ENCODE measurements around the gene DPEP2. TPM values are rescaled to one million over a fixed set of nuclear protein-coding genes. Genes with fewer than 3 reads are reported as not detected.
A peak's percentile ranks its signal among the peaks of the same experiment; 100 is the strongest.
"Not testable (repeated sequence)": the region's sequence is repeated elsewhere in the genome, so short reads cannot be mapped to it uniquely, and the experiment has no call there.

DPEP2 gene
- total RNA-seq, result 1 to 10 TPM in 2 of 4 donors, under 1 TPM in 1, not detected in 1; 0.18 to 6.2 (median 4.0) TPM

- H3K9me3 ChIP-seq; H3K36me3 ChIP-seq; H3K27me3 ChIP-seq; DNase-seq; intact Hi-C loops (cut with DNase I): not testable (repeated sequence)
- H3K4me3 ChIP-seq, result peak within 1 kb of the TSS in 2 of 4 donors; percentile 18 to 39
- TF ChIP-seq POLR2A (IDR thresholded peaks at IDR 0.05), result peak in 1 of 4 donors; percentile 33
- peak within 1 kb of the TSS in 3 of 4 donors; percentile 38 to 68 (median 56) for H3K27ac ChIP-seq
- H3K4me1 ChIP-seq, result peaks cover 0 to 11% (median 0%) of the 10 kb centered on the region in 3 donors
- 69 to 78% methylated on average over 9 of the region's 18 CpGs for WGBS, 2 donors
These were observed at the start of gene DPEP2 for GRCh38 chr16:67998779-67999688. DPEP2 (minus strand) TSS chr16:67999484; CDS start chr16:67993212, 6,272 bp downstream.

- WGBS, 2 donors, result 76 to 78% methylated on average over 2 of the region's 2 CpGs
- Histone ChIP-seq H3K36me3 (peaks cover 3 to 79% (median 23%) of the 10 kb centered on the region in 3 donors), H3K4me3 (no peak overlapping the region), H3K4me1 (no peaks in the 10 kb centered on the region), H3K27me3 (no peaks in the 10 kb centered on the region), H3K27ac (peak overlapping the region in 1 of 4 donors; percentile 48), H3K9me3 (no peaks in the 10 kb centered on the region)
- DNase-seq, result no peak
- TF ChIP-seq POLR2A (IDR thresholded peaks at IDR 0.05) (no peak), CTCF (IDR thresholded peaks at IDR 0.05) (no peak)
- intact Hi-C loops (cut with DNase I), result no loop called here
These were observed 48.7 kb upstream of the DPEP2 start for GRCh38 chr16:68047987-68048386.

GRCh38 chr16:68046106-68046505, 46.8 kb upstream of the DPEP2 start:
- no peak for DNase-seq
- Histone ChIP-seq H3K36me3 (peaks cover 3 to 70% (median 14%) of the 10 kb centered on the region in 3 donors), H3K4me1 (no peaks in the 10 kb centered on the region), H3K27ac (no peak overlapping the region), H3K4me3 (no peak overlapping the region), H3K27me3 (no peaks in the 10 kb centered on the region), H3K9me3 (no peaks in the 10 kb centered on the region)
- intact Hi-C loops (cut with DNase I), result no loop called here
- no peak for TF ChIP-seq CTCF (IDR thresholded peaks at IDR 0.05)
- no peak for TF ChIP-seq POLR2A (IDR thresholded peaks at IDR 0.05)
- WGBS, 2 donors, result 81 to 82% methylated on average over 7 of the region's 7 CpGs

GRCh38 chr16:68041783-68042182, 42.5 kb upstream of the DPEP2 start:
- H3K36me3 ChIP-seq, result peaks cover 0 to 54% (median 0%) of the 10 kb centered on the region in 3 donors
- H3K27me3 ChIP-seq, result no peaks in the 10 kb centered on the region
- no peaks in the 10 kb centered on the region for H3K9me3 ChIP-seq
- intact Hi-C loops (cut with DNase I), result loop anchor here (5.0 kb wide), 1 partner anchor 49 kb away; no protein-coding TSS in a partner anchor
- H3K4me1 ChIP-seq, result peaks cover 0 to 6% (median 0%) of the 10 kb centered on the region in 3 donors
- H3K27ac ChIP-seq, result no peak overlapping the region
- no peak for DNase-seq
- WGBS, 2 donors, result 68 to 85% methylated on average over 2 of the region's 2 CpGs
- no peak for TF ChIP-seq POLR2A (IDR thresholded peaks at IDR 0.05)
- no peak for TF ChIP-seq CTCF (IDR thresholded peaks at IDR 0.05)
- H3K4me3 ChIP-seq, result no peak overlapping the region

GRCh38 chr16:68040506-68041288, 41.4 kb upstream of the DPEP2 start:
- peaks cover 0 to 6% (median 0%) of the 10 kb centered on the region in 3 donors for H3K4me1 ChIP-seq
- intact Hi-C loops (cut with DNase I), result loop anchor here (5.0 kb wide), 1 partner anchor 48 kb away; no protein-coding TSS in a partner anchor
- H3K27ac ChIP-seq, result peak overlapping the region; percentile 2 to 35 (median 26)
- H3K27me3 ChIP-seq, result no peaks in the 10 kb centered on the region
- DNase-seq, result peak; percentile 59
- TF ChIP-seq CTCF (IDR thresholded peaks at IDR 0.05) (peak; percentile 80 to 94 (median 89)), POLR2A (IDR thresholded peaks at IDR 0.05) (no peak)
- 49 to 70% methylated on average over 7 to 12 of the region's 14 CpGs for WGBS, 2 donors
- H3K36me3 ChIP-seq, result peaks cover 0 to 54% (median 0%) of the 10 kb centered on the region in 3 donors
- H3K4me3 ChIP-seq, result no peak overlapping the region
- no peaks in the 10 kb centered on the region for H3K9me3 ChIP-seq
